Stimulated activated CD4-positive, alpha-beta T cell treated with anti-CD3 and anti-CD28 coated beads, Interleukin-4, amount 100 ng/mL, for 1 hour (primary cell): Measurements from ENCODE around the gene CMIP.

Source experiments
- DNase-seq: peaks from one replicate; pipeline ENCODE4 v3.0.0-alpha.2; 2020

The CMIP gene

GRCh38 chr16:81694494-81695280, 250.1 kb downstream of the CMIP start:
- no peak for DNase-seq

- DNase-seq: no peak
These were observed 250.9 kb downstream of the CMIP start for GRCh38 chr16:81695321-81696165.

DNA sequence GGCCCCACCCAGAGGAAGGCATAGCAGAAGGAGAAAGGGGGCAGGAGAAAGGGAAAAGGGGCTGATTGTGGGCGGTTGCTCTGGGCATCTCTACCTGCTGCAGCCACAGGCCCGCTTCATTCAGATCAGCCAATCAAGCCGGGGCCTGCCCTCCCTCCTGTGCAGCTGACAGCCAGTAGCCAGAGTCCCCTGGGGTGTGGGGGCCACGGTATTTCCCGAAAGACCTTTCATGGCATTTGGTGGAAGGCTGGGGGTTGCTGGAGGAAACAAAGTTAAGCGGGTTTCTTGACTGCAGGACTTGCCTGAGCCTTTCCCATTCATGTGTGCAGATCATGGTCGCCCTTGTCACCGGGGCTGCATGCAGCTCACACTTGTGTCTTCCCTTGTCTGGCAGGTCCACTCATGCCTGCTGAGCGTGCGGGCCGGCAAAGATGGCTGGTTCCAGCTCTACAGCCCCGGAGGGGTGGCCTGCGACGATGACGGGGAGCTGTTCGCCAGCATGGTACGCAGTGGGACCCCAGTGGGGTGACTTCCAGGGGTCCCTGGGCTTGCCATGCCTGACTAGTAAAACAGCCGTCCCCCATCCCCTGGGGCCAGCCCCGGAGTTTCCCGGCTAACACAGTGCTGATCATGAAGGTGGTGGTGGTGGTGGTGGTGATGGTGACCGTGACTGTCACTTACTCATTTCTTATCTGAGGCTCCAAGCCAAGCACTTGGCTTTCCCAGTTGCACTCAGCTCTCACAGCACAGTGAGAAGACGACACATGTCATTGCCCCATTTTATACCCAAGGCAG, 251.8 kb downstream of the CMIP start:
- DNase-seq: no peak

DNA sequence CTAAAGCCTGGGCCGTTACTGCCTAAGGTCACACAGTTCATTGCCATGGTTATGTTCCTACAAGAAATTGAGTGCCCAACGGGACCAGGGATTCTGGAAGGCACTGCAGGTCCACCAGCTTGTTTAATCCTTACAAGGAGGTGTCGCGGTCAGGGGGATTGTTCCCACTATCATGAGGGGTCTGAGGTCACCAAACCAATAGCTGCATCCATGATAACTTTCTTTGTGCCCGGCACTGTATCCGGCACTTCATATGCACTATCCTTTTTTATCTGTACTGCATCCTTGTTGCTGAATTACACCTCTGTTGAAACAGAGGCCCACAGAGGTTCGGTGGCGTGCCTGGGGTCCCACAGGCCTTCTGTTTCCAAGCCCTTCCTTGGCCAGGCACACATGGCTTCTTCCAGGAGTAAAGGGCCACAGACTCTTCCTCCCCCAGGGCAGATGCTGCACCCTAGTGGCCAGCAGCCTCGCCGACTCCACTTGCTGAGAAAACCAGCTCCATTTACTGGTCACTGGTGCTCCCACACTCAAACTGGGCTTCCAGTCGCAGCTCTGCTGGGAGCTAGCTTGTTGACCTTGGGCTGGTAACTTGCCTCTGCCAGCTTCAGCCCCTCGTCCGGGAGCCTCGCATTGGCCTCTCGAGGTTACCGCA, 252.5 kb downstream of the CMIP start:
- DNase-seq: peak; percentile 42

GRCh38 chr16:81697616-81698309, 253.2 kb downstream of the CMIP start:
- DNase-seq: no peak

DNA sequence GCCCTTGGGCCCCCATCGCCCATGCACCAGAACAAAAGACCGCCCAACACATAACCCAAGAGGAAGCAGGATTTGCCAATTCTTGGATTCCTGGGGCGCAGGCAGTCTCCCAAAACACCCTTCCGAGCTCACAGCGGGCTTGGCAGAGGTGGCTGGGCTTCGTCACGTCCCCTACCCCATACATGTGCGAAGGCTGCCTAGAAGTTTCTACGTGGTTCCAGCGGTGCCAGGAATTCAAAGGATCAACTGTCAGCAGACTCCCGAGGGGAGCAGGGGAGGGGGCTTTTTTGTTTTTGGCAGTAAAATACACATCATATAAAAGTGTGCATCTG, 253.7 kb downstream of the CMIP start:
- DNase-seq: no peak

GRCh38 chr16:81699596-81699995, 255.0 kb downstream of the CMIP start:
- no peak for DNase-seq

DNA sequence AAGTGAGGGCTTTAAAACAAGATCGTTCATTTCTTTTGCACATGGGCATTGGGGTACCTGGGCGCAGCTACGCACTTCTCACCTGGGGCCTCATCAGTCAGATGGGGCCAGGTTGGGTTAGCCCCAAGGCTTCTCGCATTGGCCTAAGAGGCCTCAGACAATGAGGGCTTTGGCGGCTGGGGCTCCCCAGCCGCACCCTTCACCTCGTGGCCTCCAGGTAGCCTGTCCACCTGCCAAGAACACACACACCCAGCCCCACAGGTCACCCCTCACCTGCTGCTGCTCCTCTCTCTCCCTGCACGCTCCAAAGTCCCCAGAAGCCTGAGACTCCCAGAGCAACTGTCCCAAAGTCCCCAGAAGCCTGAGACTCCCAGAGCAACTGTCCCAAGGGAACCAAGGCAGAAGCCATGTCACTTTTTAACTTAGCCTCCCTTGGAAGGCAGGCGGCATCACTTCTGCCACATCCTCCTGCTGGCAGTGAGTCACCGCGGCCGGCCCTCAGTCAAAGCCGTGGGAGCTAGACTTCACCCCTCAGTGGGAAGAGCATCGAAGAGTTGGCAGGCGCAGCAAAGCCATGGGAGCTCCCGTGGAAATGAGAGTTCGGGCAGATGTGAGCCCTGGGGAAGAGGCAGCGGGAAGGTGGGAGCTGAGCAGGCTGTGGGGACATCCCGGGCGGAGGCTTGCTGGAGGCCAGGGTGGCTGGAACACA, 255.6 kb downstream of the CMIP start:
- no peak for DNase-seq

- no peak for DNase-seq
These were observed 256.2 kb downstream of the CMIP start for GRCh38 chr16:81700780-81701165.

GRCh38 chr16:81701296-81701970, 256.8 kb downstream of the CMIP start:
- DNase-seq: no peak

GRCh38 chr16:81702506-81702905, 257.9 kb downstream of the CMIP start:
- no peak for DNase-seq

GRCh38 chr16:81703177-81704155, 258.9 kb downstream of the CMIP start:
- DNase-seq: no peak

GRCh38 chr16:81705261-81705660, 260.7 kb downstream of the CMIP start:
- DNase-seq: no peak

- DNase-seq: no peak
These were observed 262.0 kb downstream of the CMIP start for GRCh38 chr16:81706327-81707295.

DNA sequence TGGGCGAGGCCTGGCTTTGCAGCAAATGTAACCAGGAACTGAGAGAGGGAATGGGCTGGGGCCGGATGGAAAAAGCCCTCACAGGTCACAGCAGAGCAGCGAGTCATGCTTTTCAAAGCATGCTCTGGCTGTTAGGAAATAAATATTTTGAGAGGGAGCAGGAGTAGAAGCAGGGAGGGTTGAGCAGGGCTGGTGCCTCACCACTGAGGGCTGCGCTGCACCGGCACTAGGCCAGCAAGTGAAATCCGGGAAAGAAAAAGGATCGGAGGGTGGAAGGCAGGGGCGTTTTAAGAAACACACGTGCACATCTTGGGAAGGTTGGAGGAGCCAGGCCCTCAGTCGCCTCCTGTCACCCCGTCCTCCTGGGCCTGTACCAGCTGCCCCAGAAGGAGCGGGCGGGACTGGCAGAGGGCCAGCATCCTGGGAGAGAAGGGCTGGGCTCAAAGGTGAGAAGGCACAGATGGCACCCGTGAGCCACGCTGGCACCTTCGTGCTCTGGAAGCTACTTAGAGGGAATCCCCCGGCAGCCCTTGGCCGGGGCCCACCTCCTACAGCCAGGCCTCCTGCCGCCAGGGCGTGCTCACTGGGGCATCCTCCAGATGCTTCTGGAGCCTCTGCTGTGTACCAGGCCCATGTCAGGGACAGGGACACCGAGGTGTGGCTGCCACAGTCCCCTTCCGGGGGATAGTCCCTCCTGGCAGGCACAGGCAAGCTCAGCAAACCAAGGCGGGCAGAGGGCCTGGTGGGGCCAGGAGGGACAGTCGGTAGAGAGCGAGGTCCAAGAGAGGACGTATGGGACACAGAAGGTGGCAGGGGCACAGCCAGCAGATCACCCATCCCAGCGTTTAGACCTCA, 263.0 kb downstream of the CMIP start:
- no peak for DNase-seq

GRCh38 chr16:81708266-81709015, 263.8 kb downstream of the CMIP start:
- DNase-seq: no peak
